ENCODE data around the gene ATP8A2. TPM values are rescaled to one million over a fixed set of nuclear protein-coding genes. Genes with fewer than 3 reads are reported as not detected.

Gene ATP8A2
- total and polyA plus RNA-seq, 10 of the 15 experiments (the other 5 are each of a cell fraction or from before 2014, with no cell fraction given): 0.01 to 0.04 (median 0.04) TPM; not detected in 7

DNA sequence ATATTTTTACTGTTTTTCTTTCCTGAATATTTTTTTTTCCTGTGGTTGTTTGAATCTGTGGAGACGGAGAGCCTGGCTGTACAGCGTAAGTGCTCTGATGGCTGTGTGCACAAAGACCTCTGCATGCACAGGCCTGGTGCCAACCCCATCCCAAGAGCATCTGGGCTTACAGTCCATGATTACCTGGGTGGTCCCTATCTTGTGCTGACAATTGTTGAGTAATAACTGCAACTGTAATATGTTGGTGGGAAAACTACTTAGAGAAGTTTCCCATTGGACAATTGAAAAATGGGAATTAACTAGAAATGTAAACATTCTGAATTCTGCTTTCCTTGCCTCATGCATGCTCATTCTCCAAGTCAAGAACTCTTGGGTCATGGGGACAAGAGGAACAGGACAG lies 411.3 kb downstream of the ATP8A2 start (continued):
- TF ChIP-seq ZNF217 (IDR thresholded peaks at IDR 0.05) (no peak), RBBP5 (conservative IDR thresholded peaks at IDR 0.05) (no peak), RAD21 (IDR thresholded peaks at IDR 0.05; ENCODE audit: insufficient read depth, low read depth, low read length) (no peak), RB1 (IDR thresholded peaks at IDR 0.05; ENCODE audit: borderline replicate concordance) (no peak), GATAD2B (conservative IDR thresholded peaks at IDR 0.05; ENCODE audit: low read depth) (no peak), ZZZ3 (IDR thresholded peaks at IDR 0.05; ENCODE audit: control insufficient read depth, insufficient read length, low read depth) (no peak)
- TF ChIP-seq, protein P1, sequence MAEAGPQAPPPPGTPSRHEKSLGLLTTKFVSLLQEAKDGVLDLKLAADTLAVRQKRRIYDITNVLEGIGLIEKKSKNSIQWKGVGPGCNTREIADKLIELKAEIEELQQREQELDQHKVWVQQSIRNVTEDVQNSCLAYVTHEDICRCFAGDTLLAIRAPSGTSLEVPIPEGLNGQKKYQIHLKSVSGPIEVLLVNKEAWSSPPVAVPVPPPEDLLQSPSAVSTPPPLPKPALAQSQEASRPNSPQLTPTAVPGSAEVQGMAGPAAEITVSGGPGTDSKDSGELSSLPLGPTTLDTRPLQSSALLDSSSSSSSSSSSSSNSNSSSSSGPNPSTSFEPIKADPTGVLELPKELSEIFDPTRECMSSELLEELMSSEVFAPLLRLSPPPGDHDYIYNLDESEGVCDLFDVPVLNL (IDR thresholded peaks at IDR 0.05; ENCODE audit: low read depth, low read length): no peak

DNA sequence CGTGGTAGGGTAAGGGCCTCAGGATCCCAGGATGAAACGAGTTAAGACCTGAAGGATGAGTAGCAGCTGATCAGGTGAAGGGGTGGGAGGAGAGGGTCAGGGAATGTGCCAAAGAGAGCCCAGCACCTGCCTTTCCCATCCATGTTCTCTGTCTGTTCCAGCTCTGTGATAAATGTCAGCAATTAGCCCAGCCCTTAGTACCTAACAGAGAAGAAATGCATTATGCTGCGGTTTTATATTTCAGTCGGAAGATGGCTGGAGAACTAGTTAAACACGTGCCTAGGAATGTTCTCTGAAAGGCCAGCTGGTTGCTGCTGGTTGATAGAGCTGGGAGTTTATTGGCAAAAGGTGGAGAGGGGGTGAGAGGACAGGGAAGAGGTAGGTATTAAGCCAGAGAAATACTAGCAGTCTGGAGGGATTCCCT lies 411.8 kb downstream of the ATP8A2 start:
- Histone ChIP-seq H2AFZ (ENCODE audit: control insufficient read depth, low read depth, low read length) (no peak overlapping the region), H3K9me3 (replicated peaks; ENCODE audit: control insufficient read depth, insufficient read depth, low read length) (no peaks in the 10 kb centered on the region), H3K79me2 (ENCODE audit: control insufficient read depth, insufficient read depth, low read length) (no peaks in the 10 kb centered on the region), H3K4me3 (no peak overlapping the region), H4K20me1 (ENCODE audit: control insufficient read depth, insufficient read depth) (no peaks in the 10 kb centered on the region), H3K9ac (ENCODE audit: control insufficient read depth, insufficient read depth, low read length) (no peak overlapping the region), H3K4me1 (ENCODE audit: control insufficient read depth, insufficient read depth, low read length) (no peaks in the 10 kb centered on the region), H3K27ac (ENCODE audit: control insufficient read depth, insufficient read depth) (no peak overlapping the region), H3K27me3 (replicated peaks in 1 of 2; ENCODE audit: control insufficient read depth in 2 of 2, insufficient read depth in 2 of 2, low read length in 1 of 2) (no peaks in the 10 kb centered on the region), H3K4me2 (ENCODE audit: control insufficient read depth, insufficient read depth) (no peak overlapping the region), H3K36me3 (ENCODE audit: control insufficient read depth in 2 of 2, insufficient read depth in 2 of 2, low read length in 1 of 2) (no peaks in the 10 kb centered on the region)
- FAIRE-seq: no peak
- DNase-seq (ENCODE audit: low read depth, low spot score): no peak
- SMC1A ChIA-PET (ENCODE audit: uncharacterized antibody, unreplicated experiment): no interaction called here
- intact Hi-C loops (cut with micrococcal nuclease; ENCODE audit: unreplicated experiment) (no loop called here), in situ Hi-C loops (cut with MboI) (no loop called here)
- CTCF ChIA-PET: no interaction called here
- WGBS (ENCODE audit: insufficient coverage, insufficient replicate concordance, low lambda C conversion rate, missing lambda C conversion rate): 28% methylated on average over 5 of the region's 5 CpGs
- ATAC-seq: no peak
- POLR2A ChIA-PET: no interaction called here
- no TSS peak for BruUV-seq (replicated peaks)
- RAD21 ChIA-PET (ENCODE audit: unreplicated experiment): no interaction called here
- TF ChIP-seq RB1 (IDR thresholded peaks at IDR 0.05; ENCODE audit: borderline replicate concordance) (no peak), SRF (IDR thresholded peaks at IDR 0.05; ENCODE audit: low read depth in 2 of 2, low read length in 2 of 2) (no peak), LARP7 (IDR thresholded peaks at IDR 0.05) (no peak), RBBP5 (conservative IDR thresholded peaks at IDR 0.05) (no peak), NR2C1 (IDR thresholded peaks at IDR 0.05) (no peak), TCF7 (IDR thresholded peaks at IDR 0.05; ENCODE audit: borderline replicate concordance) (no peak), BCL11A (IDR thresholded peaks at IDR 0.05; ENCODE audit: low read depth, low read length) (no peak), SREBF2 (IDR thresholded peaks at IDR 0.05; ENCODE audit: low read length) (no peak), ZBED1 (IDR thresholded peaks at IDR 0.05; ENCODE audit: borderline replicate concordance) (no peak), MTA3 (IDR thresholded peaks at IDR 0.05; ENCODE audit: borderline replicate concordance, low read length) (no peak), SREBF1 (IDR thresholded peaks at IDR 0.05; ENCODE audit: low read length) (no peak), MEF2B (IDR thresholded peaks at IDR 0.05; ENCODE audit: partially characterized antibody, poor library complexity, severe bottlenecking) (no peak), CREB1 (IDR thresholded peaks at IDR 0.05; ENCODE audit: low read depth) (no peak), SMC3 (IDR thresholded peaks at IDR 0.05; ENCODE audit: borderline replicate concordance, low read length) (no peak), NFYA (IDR thresholded peaks at IDR 0.05; ENCODE audit: borderline replicate concordance, low read depth, low read length) (no peak), IKZF2 (IDR thresholded peaks at IDR 0.05) (no peak), HCFC1 (IDR thresholded peaks at IDR 0.05; ENCODE audit: low read length) (no peak), SMARCA5 (IDR thresholded peaks at IDR 0.05) (no peak)
- TF ChIP-seq, protein P2, sequence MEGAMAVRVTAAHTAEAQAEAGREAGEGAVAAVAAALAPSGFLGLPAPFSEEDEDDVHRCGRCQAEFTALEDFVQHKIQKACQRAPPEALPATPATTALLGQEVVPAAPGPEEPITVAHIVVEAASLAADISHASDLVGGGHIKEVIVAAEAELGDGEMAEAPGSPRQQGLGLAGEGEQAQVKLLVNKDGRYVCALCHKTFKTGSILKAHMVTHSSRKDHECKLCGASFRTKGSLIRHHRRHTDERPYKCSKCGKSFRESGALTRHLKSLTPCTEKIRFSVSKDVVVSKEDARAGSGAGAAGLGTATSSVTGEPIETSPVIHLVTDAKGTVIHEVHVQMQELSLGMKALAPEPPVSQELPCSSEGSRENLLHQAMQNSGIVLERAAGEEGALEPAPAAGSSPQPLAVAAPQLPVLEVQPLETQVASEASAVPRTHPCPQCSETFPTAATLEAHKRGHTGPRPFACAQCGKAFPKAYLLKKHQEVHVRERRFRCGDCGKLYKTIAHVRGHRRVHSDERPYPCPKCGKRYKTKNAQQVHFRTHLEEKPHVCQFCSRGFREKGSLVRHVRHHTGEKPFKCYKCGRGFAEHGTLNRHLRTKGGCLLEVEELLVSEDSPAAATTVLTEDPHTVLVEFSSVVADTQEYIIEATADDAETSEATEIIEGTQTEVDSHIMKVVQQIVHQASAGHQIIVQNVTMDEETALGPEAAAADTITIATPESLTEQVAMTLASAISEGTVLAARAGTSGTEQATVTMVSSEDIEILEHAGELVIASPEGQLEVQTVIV (IDR thresholded peaks at IDR 0.05; ENCODE audit: borderline replicate concordance, partially characterized antibody): no peak

Data from GM12878 (cell line).